ENCODE measurements around the gene MTF2.

The MTF2 gene

GRCh38 chr1:93123201-93123783, 44.2 kb downstream of the MTF2 start:
- Histone ChIP-seq H4K12ac (ENCODE audit: low read depth, low read length) (no peak overlapping the region), H3K79me2 (ENCODE audit: control insufficient read depth, insufficient read depth, low read length, poor library complexity) (no peaks in the 10 kb centered on the region)

GRCh38 chr1:93124556-93125355, 45.7 kb downstream of the MTF2 start:
- H3K4me1 ChIP-seq (ENCODE audit: control insufficient read depth in 1 of 2, insufficient read depth in 2 of 2, low read length in 2 of 2), result no peaks in the 10 kb centered on the region
- WGBS (ENCODE audit: extremely low coverage, insufficient coverage, insufficient read length), result no CpG with 5 or more reads among the region's 4 CpGs
- H2BK120ac ChIP-seq (ENCODE audit: insufficient read depth, low read length, poor library complexity), result no peak overlapping the region

More at GRCh38 chr1:93123201-93123783, 44.2 kb downstream of the MTF2 start:
- Histone ChIP-seq H2AK5ac (ENCODE audit: low read length) (no peak overlapping the region), H4K91ac (ENCODE audit: low read depth, low read length) (no peak overlapping the region), H3K23ac (ENCODE audit: low read length) (no peak overlapping the region), H3K9ac (ENCODE audit: low read length) (no peak overlapping the region), H3K14ac (ENCODE audit: low read length) (no peak overlapping the region), H3K27me3 (ENCODE audit: insufficient read depth, low read length) (no peaks in the 10 kb centered on the region), H3K4me3 (ENCODE audit: low read depth, low read length) (no peak overlapping the region), H2BK5ac (ENCODE audit: low read depth, low read length, poor library complexity) (no peak overlapping the region), H2BK120ac (ENCODE audit: insufficient read depth, low read length, poor library complexity) (no peak overlapping the region), H3K4me1 (ENCODE audit: control insufficient read depth in 1 of 2, insufficient read depth in 2 of 2, low read length in 2 of 2) (no peaks in the 10 kb centered on the region), H3K18ac (ENCODE audit: low read length) (no peak overlapping the region), H4K8ac (ENCODE audit: low read depth, low read length) (no peak overlapping the region), H3K9me3 (ENCODE audit: insufficient read depth, low read depth, low read length) (no peaks in the 10 kb centered on the region), H2AFZ (ENCODE audit: insufficient read depth, low read length, poor library complexity) (no peak overlapping the region), H3K4me2 (ENCODE audit: low read length) (no peak overlapping the region), H3K4ac (ENCODE audit: low read depth, low read length) (no peak overlapping the region), H2BK12ac (ENCODE audit: low read length) (no peak overlapping the region), H3K36me3 (ENCODE audit: control insufficient read depth in 1 of 2, insufficient read depth in 2 of 2, low read length in 2 of 2) (peaks cover 3 to 4% of the 10 kb centered on the region in 2 experiments), H3K27ac (ENCODE audit: low read depth, low read length) (no peak overlapping the region), H3K79me1 (ENCODE audit: low read length) (no peaks in the 10 kb centered on the region)
- DNase-seq, result no peak
- WGBS (ENCODE audit: extremely low coverage, insufficient coverage, insufficient read length), result no CpG with 5 or more reads among the region's 4 CpGs

GRCh38 chr1:93129507-93130099, 50.5 kb downstream of the MTF2 start:
- H4K8ac ChIP-seq (ENCODE audit: low read depth, low read length), result no peak overlapping the region
- H3K4ac ChIP-seq (ENCODE audit: low read depth, low read length), result no peak overlapping the region
- H2BK5ac ChIP-seq (ENCODE audit: low read depth, low read length, poor library complexity), result no peak overlapping the region
- H3K27me3 ChIP-seq (ENCODE audit: insufficient read depth, low read length), result no peaks in the 10 kb centered on the region
- no peak for DNase-seq
- H3K18ac ChIP-seq (ENCODE audit: low read length), result no peak overlapping the region
- H3K27ac ChIP-seq (ENCODE audit: low read depth, low read length), result no peak overlapping the region
- H3K9me3 ChIP-seq (ENCODE audit: insufficient read depth, low read depth, low read length), result no peaks in the 10 kb centered on the region
- no peaks in the 10 kb centered on the region for H3K79me1 ChIP-seq (ENCODE audit: low read length)
- H3K23ac ChIP-seq (ENCODE audit: low read length), result no peak overlapping the region
- peaks cover 2 to 6% of the 10 kb centered on the region in 2 experiments for H3K36me3 ChIP-seq (ENCODE audit: control insufficient read depth in 1 of 2, insufficient read depth in 2 of 2, low read length in 2 of 2)
- H2AK5ac ChIP-seq (ENCODE audit: low read length), result no peak overlapping the region
- no peak overlapping the region for H3K14ac ChIP-seq (ENCODE audit: low read length)
- H3K4me3 ChIP-seq (ENCODE audit: low read depth, low read length), result no peak overlapping the region
- H2BK12ac ChIP-seq (ENCODE audit: low read length), result no peak overlapping the region
- no peak overlapping the region for H2BK120ac ChIP-seq (ENCODE audit: insufficient read depth, low read length, poor library complexity)
- H4K12ac ChIP-seq (ENCODE audit: low read depth, low read length), result no peak overlapping the region
- no peaks in the 10 kb centered on the region for H3K79me2 ChIP-seq (ENCODE audit: control insufficient read depth, insufficient read depth, low read length, poor library complexity)
- H3K9ac ChIP-seq (ENCODE audit: low read length), result no peak overlapping the region
- H2AFZ ChIP-seq (ENCODE audit: insufficient read depth, low read length, poor library complexity), result no peak overlapping the region
- no peak overlapping the region for H3K4me2 ChIP-seq (ENCODE audit: low read length)
- H4K91ac ChIP-seq (ENCODE audit: low read depth, low read length), result no peak overlapping the region
- H3K4me1 ChIP-seq (ENCODE audit: control insufficient read depth in 1 of 2, insufficient read depth in 2 of 2, low read length in 2 of 2), result no peaks in the 10 kb centered on the region

More at GRCh38 chr1:93124556-93125355, 45.7 kb downstream of the MTF2 start:
- DNase-seq, result peak in 1 of 2 donors; percentile 3
- Histone ChIP-seq H2AFZ (ENCODE audit: insufficient read depth, low read length, poor library complexity) (no peak overlapping the region), H3K14ac (ENCODE audit: low read length) (no peak overlapping the region), H2BK12ac (ENCODE audit: low read length) (no peak overlapping the region), H4K91ac (ENCODE audit: low read depth, low read length) (no peak overlapping the region), H3K27me3 (ENCODE audit: insufficient read depth, low read length) (no peaks in the 10 kb centered on the region), H3K18ac (ENCODE audit: low read length) (no peak overlapping the region), H4K8ac (ENCODE audit: low read depth, low read length) (no peak overlapping the region), H2AK5ac (ENCODE audit: low read length) (no peak overlapping the region), H3K36me3 (ENCODE audit: control insufficient read depth in 1 of 2, insufficient read depth in 2 of 2, low read length in 2 of 2) (peaks cover 3 to 4% of the 10 kb centered on the region in 2 experiments), H3K4me3 (ENCODE audit: low read depth, low read length) (no peak overlapping the region), H3K4ac (ENCODE audit: low read depth, low read length) (no peak overlapping the region), H3K9ac (ENCODE audit: low read length) (no peak overlapping the region), H3K79me2 (ENCODE audit: control insufficient read depth, insufficient read depth, low read length, poor library complexity) (no peaks in the 10 kb centered on the region), H4K12ac (ENCODE audit: low read depth, low read length) (no peak overlapping the region), H3K27ac (ENCODE audit: low read depth, low read length) (no peak overlapping the region), H3K9me3 (ENCODE audit: insufficient read depth, low read depth, low read length) (no peaks in the 10 kb centered on the region), H3K23ac (ENCODE audit: low read length) (no peak overlapping the region), H2BK5ac (ENCODE audit: low read depth, low read length, poor library complexity) (no peak overlapping the region), H3K79me1 (ENCODE audit: low read length) (no peaks in the 10 kb centered on the region), H3K4me2 (ENCODE audit: low read length) (no peak overlapping the region)

GRCh38 chr1:93132638-93133037, 53.6 kb downstream of the MTF2 start:
- no peaks in the 10 kb centered on the region for H3K79me1 ChIP-seq (ENCODE audit: low read length)
- no peak for DNase-seq
- H3K4ac ChIP-seq (ENCODE audit: low read depth, low read length), result no peak overlapping the region
- peaks cover 12 to 18% of the 10 kb centered on the region in 2 experiments for H3K36me3 ChIP-seq (ENCODE audit: control insufficient read depth in 1 of 2, insufficient read depth in 2 of 2, low read length in 2 of 2)
- H2BK12ac ChIP-seq (ENCODE audit: low read length), result no peak overlapping the region
- H2AFZ ChIP-seq (ENCODE audit: insufficient read depth, low read length, poor library complexity), result no peak overlapping the region
- H2AK5ac ChIP-seq (ENCODE audit: low read length), result no peak overlapping the region
- no peak overlapping the region for H4K91ac ChIP-seq (ENCODE audit: low read depth, low read length)
- H3K27me3 ChIP-seq (ENCODE audit: insufficient read depth, low read length), result no peaks in the 10 kb centered on the region
- H3K18ac ChIP-seq (ENCODE audit: low read length), result no peak overlapping the region
- H3K9me3 ChIP-seq (ENCODE audit: insufficient read depth, low read depth, low read length), result no peaks in the 10 kb centered on the region
- H3K14ac ChIP-seq (ENCODE audit: low read length), result no peak overlapping the region
- H3K4me1 ChIP-seq (ENCODE audit: control insufficient read depth in 1 of 2, insufficient read depth in 2 of 2, low read length in 2 of 2), result no peaks in the 10 kb centered on the region
- no peak overlapping the region for H2BK120ac ChIP-seq (ENCODE audit: insufficient read depth, low read length, poor library complexity)
- H3K23ac ChIP-seq (ENCODE audit: low read length), result no peak overlapping the region
- no peak overlapping the region for H4K12ac ChIP-seq (ENCODE audit: low read depth, low read length)
- H3K4me3 ChIP-seq (ENCODE audit: low read depth, low read length), result no peak overlapping the region
- H3K79me2 ChIP-seq (ENCODE audit: control insufficient read depth, insufficient read depth, low read length, poor library complexity), result no peaks in the 10 kb centered on the region
- no peak overlapping the region for H3K9ac ChIP-seq (ENCODE audit: low read length)
- H4K8ac ChIP-seq (ENCODE audit: low read depth, low read length), result no peak overlapping the region
- no peak overlapping the region for H2BK5ac ChIP-seq (ENCODE audit: low read depth, low read length, poor library complexity)
- no peak overlapping the region for H3K27ac ChIP-seq (ENCODE audit: low read depth, low read length)
- no peak overlapping the region for H3K4me2 ChIP-seq (ENCODE audit: low read length)

All from trophoblast cell (in vitro differentiated cells and primary cell).